ENCODE data around the gene ZNF587B.
"Not testable (repeated sequence)": the region's sequence is repeated elsewhere in the genome, so short reads cannot be mapped to it uniquely, and the experiment has no call there.

DNA sequence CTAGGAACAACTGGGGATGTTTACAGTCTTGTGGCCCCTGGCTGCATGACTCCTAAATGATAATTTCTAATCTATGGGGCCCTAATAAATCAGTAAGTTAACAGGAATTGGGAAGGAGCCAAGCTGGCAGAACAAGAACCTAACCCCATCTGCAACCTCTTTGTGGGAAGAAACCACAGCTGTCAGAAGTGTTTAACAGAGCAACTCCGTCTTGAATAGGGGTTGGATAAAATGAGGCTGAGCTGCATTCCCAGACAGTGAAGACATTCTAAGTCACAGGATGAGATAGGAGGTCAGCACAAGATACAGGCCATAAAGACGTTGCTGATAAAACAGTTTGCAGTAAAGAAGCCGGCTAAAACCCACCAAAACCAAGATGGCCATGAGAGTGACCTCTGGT, 60.6 kb downstream of the ZNF587B start:
- not testable (repeated sequence) for TF ChIP-seq CTCF, POLR2A, POLR2AphosphoS5, EP300 (IDR thresholded peaks at IDR 0.05)

All from suprapubic skin (tissue), 4 donors.